ENCODE measurements around the gene CYGB.

The CYGB gene

GRCh38 chr17:76502341-76503211, 34.9 kb downstream of the CYGB start:
- in situ Hi-C loops (cut with HindIII; ENCODE audit: low sequenced_read_pairs): no loop called here

- in situ Hi-C loops (cut with HindIII; ENCODE audit: low sequenced_read_pairs): no loop called here
Observed at GRCh38 chr17:76501827-76502307, 35.6 kb downstream of the CYGB start.

GRCh38 chr17:76501018-76501826, 36.3 kb downstream of the CYGB start, which contains the start of gene RHBDF2:
RHBDF2 (minus strand) TSS chr17:76501423; CDS start chr17:76481524, 19,899 bp downstream.
- in situ Hi-C loops (cut with HindIII; ENCODE audit: low sequenced_read_pairs): no loop called here

GRCh38 chr17:76500747-76501017, 36.8 kb downstream of the CYGB start:
- in situ Hi-C loops (cut with HindIII; ENCODE audit: low sequenced_read_pairs): no loop called here

- in situ Hi-C loops (cut with HindIII; ENCODE audit: low sequenced_read_pairs): no loop called here
Observed at GRCh38 chr17:76500074-76500746, 37.3 kb downstream of the CYGB start.

- in situ Hi-C loops (cut with HindIII; ENCODE audit: low sequenced_read_pairs): no loop called here
Observed at GRCh38 chr17:76499267-76499667, 38.2 kb downstream of the CYGB start.

- in situ Hi-C loops (cut with HindIII; ENCODE audit: low sequenced_read_pairs): no loop called here
Observed at GRCh38 chr17:76498876-76499251, 38.6 kb downstream of the CYGB start.

GRCh38 chr17:76497979-76498875, 39.3 kb downstream of the CYGB start:
- in situ Hi-C loops (cut with HindIII; ENCODE audit: low sequenced_read_pairs): no loop called here

GRCh38 chr17:76497699-76497978, 39.9 kb downstream of the CYGB start:
- in situ Hi-C loops (cut with HindIII; ENCODE audit: low sequenced_read_pairs): no loop called here

- in situ Hi-C loops (cut with HindIII; ENCODE audit: low sequenced_read_pairs): no loop called here
Observed at GRCh38 chr17:76496464-76496863, 41.0 kb downstream of the CYGB start.

- in situ Hi-C loops (cut with HindIII; ENCODE audit: low sequenced_read_pairs): no loop called here
Observed at GRCh38 chr17:76495663-76496400, 41.7 kb downstream of the CYGB start.

- in situ Hi-C loops (cut with HindIII; ENCODE audit: low sequenced_read_pairs): no loop called here
Observed at GRCh38 chr17:76493505-76494167, 43.9 kb downstream of the CYGB start.

GRCh38 chr17:76492989-76493501, 44.5 kb downstream of the CYGB start:
- in situ Hi-C loops (cut with HindIII; ENCODE audit: low sequenced_read_pairs): no loop called here

- in situ Hi-C loops (cut with HindIII; ENCODE audit: low sequenced_read_pairs): no loop called here
Observed at GRCh38 chr17:76492123-76492988, 45.2 kb downstream of the CYGB start.

- in situ Hi-C loops (cut with HindIII; ENCODE audit: low sequenced_read_pairs): no loop called here
Observed at GRCh38 chr17:76491271-76492122, 46.0 kb downstream of the CYGB start.

- in situ Hi-C loops (cut with HindIII; ENCODE audit: low sequenced_read_pairs): no loop called here
Observed at GRCh38 chr17:76490112-76490710, 47.3 kb downstream of the CYGB start.

Measured in DLD1 (cell line).